ENCODE results near the gene ASAP2.

The ASAP2 gene

DNA sequence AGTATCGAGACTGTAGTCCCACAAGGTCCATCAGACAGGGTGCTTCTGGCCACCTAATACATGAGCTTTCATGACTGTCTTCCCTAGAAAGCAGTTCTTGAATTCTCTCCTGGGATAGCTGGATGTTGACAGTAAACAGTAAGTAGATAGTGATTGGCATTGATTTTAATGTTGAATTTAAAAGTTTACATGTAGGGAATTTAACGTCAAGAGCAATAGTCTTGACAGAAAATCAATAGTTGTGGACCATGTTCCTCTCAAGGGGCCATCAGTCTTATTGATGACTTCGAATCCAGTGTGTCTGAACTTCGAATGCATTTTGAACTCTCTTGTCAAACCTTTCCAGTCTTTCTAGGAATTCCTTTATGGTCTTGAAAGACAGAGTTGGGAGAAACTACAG lies 152.9 kb downstream of the ASAP2 start:
- DNase-seq, result no peak

DNA sequence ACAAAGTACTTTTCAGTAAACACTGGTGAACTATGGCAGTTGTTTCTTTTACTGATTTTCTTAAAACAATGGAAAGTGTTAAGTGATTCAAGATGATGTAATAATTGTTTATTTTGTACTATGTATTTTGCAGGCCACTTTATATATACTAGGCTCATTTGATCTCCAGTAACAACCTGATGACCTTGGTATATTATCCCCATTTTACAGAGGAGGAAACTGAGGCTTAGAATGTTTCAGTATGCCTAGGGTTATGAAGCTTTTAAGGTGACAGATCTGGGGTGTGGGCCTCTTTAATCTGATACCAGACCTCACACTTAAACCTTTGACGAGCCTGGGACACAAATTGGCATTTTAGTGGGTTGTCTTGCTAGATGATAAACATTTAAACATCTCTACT lies 153.5 kb downstream of the ASAP2 start:
- no peak for DNase-seq

DNA sequence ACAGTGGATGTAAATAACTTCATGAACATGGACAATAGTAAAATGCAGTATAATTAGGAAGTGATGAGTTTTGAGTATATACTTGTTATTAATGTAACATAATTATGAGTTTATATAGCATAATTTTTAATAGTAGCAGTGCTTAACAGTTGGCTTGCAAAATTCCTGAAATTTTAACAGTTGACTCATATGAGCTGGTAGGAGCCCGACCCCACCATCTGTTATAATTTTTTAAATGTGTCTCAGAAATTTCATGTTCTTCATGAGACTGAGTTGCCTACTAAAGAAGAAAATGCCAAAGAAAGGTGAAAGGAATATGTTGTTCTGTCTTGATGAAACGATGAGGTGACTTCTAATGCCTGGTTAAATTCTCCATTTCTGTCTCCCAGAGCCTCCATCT lies 154.1 kb downstream of the ASAP2 start:
- no peak for DNase-seq

DNA sequence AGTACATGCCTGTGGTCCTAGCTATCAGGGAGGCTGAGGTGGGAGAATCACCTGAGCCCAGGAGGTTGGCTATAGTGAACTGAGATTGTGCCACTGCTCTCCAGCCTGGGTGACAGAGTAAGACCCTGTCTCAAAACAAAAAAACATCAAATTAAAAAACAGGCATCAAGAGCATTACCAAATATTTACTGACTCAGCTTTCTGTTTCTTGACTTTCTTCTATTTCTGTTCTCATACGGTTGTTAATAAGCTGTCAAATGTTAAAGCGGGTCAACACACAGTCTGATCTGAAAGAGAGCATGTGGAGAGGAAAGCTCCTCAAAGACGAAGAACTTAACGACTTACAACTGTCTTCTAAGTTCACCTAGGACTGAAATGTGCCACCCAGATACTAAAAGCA lies 157.8 kb downstream of the ASAP2 start:
- no peak for DNase-seq

DNA sequence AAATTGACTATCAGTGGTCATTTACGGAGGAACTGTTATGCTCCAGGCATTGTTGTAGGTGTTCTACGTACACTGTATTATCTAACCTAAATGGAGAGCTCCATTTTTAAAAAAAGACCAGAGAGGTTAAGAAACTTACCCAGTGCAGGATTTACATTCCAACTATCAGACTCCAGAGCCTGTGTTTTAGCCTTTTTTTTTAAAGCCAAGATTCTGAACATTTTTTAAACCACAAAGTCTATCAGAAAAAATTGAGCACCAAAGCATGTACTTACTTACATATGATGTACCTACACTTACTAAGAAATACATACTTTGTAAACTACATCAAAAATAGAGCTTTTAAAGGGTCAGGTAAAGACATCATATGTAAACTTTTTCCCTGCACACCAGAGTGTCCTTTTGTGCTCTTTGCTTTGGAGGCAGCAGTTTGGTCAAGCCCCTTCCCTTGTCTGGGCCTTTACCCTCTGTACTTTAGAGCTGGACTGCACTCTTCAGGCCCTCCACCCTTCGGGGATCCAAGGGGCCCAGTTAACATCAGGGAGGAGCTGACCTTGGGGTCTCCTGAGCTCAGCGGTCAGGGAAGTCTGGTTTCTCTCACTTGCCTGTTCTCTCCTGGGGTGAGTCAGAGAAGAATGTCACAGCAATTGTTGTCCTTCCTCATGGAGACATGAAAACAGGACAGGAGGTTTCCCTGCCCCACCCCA lies 158.3 kb downstream of the ASAP2 start:
- DNase-seq, result no peak

DNA sequence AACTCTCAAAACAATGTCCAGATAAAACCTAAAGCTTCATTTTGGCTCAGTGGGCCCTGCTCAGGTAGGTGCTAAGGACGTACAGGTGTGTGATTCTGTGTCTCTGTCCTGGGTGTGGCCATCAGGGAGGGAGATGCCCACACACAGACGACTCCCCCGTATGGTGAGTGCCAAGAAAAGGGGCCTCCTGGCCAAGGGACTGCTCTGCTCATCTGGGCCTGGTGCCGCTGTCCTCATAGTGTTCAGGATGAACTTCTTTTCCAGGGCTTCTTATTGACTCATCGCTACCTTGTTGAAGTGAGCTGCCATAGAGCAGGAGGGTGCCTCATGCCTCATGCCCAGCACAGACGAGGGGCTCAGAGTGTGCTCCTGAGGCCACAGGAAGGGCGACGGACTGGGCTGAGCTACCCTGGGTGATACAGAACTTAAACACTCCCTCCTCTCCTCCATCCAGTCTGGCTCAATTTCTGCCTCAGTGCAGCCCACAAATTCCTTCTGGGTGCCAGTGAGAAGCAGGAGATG lies 158.9 kb downstream of the ASAP2 start:
- no peak for DNase-seq

DNA sequence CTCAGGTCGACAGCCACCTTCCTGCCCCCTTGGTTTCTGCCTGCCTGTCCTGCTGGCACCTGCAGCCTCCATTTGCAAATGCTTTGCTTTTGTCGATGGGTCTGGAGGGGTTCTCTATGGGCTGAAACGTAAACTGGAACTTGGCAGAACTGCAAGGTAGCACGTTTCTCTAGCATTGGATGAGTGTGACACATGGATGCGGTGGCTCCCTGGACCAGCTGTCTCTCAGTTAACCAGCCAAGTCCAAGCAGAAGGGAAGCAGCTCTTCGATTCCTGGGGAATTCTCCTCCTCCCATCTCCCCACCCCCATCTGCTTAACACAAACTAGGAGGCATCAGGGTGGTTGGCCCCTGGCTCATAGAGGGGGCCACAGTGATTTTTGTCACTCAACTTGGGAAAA lies 159.4 kb downstream of the ASAP2 start:
- DNase-seq, result no peak

DNA sequence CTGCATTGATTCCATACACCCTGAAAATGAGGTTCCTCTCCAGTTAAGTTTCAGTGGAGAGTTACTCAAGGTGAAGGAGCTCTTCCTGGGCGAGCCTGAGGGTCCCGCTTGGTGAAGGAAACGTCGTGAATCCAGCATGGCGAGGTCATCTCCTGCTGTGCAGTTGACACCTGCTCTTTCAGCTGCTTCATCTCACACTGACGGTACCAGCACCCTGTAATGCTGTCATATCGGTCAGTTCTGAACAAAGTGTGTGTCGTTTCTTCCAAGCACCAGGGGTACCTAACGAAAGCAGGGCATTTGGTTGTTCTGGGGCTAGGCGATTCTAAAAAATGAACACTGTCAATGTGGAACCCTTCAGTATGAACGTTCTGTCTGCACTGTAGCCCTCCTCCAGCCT lies 164.1 kb downstream of the ASAP2 start:
- no peak for DNase-seq

DNA sequence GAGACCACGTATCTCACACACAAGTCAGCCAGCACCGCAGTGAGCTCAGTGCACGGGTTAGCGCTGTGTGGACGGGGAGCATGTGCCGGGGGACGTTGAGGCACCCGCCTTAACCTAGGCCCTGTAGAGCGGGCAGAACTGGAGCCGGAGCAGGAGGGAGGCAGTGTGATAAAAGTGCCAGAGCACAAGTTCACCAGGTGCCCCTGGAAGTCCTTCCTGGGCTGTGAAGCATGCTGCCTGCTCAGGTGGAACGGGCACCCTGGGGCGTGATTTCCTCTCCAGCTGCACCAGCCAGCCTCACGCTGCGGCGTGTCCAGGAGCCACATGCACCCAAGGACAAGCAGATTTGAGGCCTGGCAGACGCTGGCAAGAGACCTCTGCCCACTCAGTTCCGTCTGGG lies 166.4 kb downstream of the ASAP2 start:
- no peak for DNase-seq

DNA sequence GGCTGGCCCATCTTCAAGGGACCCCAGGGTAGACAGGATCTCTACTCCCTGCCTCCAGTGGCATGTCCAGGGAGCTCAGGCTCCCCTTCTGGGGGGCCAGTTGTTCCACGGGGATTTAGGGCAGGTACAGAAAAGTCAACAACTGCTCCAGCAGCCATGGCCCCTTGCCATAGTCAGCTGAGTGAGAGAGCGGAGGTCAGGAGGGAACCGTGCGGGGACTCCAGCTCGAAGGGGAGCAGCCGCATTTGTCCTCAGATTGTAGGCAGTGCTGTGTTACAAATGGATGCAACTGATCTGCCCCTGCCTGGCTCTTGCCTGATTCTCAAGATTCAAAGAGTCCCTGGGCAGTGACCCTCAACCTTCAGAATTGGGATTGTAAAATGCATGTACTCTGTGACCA lies 166.9 kb downstream of the ASAP2 start:
- DNase-seq, result no peak

DNA sequence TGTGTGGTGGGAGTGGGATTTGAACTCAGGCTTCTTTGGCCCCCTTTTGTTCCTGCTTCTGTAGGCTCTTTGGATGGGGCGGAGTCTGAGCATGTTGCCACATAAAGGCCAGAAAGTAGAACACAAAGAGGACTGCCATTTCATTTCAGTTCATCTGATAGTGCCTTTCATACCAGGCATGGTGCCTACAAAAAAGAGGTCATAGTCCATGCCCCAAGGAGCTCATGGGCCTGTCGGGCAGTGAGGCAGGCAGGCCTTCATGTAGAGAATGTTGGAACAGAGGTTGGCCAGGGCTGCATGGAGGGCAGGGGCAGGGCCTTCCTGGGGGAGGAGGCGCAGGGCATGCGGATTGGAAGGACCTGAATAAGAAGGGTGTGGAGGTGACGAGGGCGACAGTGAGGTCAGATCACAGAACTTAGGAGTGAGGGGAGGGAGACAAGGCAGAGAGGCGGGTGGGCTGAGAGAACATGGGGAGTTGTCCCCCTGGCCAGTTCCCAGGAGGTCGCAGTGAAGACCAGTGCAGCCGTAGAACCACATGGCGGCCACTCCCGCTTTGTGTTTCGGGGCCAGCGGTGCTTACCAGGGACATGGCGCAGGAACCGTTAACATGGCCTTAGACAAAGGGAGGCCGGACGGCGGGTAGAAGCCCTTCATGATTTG lies 167.6 kb downstream of the ASAP2 start:
- no peak for DNase-seq

DNA sequence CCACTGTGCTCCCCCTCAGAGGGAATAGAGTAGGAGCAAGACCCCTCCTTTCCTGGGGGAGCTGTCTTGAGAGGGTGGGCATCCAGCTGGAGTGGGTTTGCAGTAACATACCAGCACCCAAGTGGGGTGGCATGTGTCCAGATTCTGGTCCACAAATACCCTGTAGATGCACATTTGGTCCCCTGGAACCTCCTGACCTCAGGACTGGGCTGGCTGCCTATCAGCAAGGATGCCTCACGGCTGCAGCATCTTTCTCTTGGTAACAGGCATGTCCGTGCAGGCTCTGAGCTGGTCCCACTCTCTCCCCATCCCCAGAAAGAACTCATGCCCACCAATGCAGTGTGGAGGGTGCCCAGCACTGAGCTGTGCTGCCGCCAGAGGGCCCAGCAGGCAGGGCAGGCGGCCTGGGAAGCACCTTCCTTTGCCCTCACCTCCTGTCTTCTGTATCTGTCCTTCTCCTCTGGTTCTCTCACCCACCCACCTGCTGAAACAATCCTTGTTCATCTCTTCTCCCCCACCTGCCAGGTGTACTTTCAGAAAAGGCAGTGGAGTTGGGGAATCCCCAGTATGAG lies 169.3 kb downstream of the ASAP2 start:
- DNase-seq, result no peak

DNA sequence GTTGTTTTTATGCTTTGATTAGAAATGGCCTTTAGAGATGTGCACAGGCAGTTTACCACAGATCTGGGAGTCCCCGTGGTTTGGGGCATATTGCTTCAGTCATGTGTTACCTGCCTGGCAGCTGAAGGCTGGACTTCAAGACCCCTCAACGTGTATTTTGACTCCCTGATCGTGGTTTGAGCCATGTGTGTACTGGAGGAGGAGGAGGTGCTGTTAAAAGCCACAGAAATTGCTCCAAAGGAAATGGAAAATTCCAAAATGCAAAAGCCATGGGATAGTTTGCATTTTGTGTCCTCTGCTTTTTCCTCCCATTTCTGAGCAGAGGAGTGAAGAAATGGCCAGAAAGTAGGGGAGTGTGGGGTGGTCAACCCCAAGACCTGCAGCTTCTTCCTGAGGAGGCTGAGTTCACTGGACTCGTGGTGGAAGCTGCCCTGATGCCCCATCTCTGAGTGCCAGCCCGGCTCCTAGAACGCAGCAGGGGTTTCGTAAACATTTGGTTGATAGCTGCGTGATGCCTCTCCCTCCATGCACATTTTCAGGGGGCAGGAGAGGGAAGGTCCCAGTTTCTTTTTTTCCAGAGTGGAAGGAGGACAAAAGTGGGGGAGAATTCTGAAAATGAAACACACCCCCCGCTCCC lies 171.0 kb downstream of the ASAP2 start:
- no peak for DNase-seq

DNA sequence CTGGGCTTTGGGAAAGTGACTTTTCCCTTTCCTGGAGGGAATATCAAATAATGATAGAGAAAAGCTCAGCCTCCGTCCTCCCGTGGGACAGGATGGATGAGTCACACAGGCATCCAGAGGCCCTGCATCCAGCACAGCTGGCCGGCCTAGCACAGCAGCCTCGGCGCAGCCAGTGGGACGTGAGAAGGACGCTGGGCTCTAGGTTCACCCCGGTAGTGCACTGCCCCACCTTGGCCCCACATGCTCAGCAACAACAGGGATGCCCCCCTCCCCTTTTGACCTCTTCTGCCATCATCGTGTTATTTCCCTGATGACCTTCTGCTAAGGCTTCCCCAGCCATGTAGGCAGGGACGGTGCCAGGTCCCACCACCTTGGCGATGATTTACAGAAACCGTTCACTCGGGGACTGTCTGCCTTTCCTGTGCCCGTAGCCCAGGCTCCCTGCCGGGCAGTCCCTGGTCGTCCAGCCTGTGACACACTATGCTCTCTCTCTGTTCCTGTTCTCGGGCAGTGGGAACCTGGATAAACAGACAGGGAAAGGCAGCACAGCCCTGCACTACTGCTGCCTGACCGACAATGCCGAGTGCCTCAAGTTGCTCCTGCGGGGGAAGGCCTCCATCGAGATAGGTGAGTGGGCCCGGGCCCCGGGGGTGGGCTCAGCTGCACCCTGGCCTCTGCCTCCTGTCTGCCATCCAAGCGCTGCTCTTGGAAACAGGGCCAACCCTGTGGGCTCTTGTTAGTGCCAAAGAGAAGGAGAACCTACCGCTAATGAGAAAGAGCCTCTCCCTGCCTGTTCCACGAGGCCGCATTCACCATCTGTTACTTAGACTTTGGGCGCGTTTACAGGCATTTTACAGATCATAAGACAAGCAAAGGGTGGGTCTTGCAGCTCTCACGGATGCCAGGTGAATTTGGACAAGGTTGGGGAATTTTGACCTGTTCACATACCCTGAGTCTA lies 172.1 kb downstream of the ASAP2 start:
- peak; percentile 82 for DNase-seq

DNA sequence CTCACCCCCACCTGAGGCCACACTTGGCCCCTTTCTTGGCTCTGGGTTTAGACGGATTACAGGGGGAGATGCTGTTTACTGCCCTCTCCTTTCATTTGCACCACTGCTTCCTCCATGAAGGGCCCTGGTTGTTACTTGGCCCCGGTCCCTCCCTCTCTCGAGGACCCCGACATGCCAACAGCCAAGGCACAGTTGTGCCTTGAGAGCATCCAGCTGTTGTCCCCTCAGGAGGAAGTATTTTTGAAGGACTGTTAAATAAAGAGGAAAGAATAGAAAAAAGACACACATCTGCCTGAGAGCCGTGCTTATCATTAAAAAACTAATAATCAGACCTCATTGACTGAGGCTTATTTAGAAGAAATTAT lies 172.8 kb downstream of the ASAP2 start:
- no peak for DNase-seq

DNA sequence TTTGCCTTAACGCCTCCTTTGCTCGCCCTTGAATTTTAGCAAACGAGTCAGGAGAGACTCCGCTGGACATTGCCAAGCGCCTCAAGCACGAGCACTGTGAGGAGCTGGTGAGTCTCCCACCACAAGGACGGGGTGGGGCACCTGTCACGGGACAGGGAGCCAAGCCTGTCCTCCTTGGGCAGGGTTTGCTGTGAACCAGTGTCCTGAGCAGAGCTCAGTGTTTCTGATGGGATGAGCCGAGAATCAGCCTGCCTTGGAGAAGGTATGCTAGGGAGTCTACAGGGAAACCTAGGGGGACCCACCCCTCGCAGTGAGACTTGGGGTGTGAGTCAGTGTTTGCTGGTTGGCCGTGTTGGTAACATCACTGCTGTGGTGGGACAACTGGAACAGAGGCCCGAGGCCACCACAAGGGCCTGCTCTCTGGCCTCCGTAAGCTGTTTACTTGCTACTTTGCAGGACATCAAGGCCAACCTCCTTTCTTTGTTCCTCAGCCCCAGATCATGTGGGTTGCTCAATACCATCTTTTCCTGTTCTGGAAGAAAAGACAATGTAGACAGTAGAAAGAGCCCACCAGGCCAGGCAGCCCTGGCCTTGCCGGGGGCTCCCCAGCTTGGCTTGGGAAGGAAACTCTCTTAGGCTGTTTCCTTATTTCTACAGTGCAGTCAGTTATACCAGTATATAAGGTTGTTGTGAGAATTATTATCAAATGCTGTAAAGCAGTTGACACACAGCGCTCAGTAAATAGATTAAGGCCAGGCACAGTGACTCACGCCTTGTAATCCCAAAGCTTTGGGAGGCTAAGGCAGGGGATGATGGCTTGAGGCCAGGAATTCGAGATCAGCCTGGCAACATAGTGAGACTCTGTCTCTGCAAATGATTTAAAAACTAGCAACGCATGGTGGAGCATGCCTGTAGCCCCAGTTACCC lies 174.4 kb downstream of the ASAP2 start:
- DNase-seq, result no peak

DNA sequence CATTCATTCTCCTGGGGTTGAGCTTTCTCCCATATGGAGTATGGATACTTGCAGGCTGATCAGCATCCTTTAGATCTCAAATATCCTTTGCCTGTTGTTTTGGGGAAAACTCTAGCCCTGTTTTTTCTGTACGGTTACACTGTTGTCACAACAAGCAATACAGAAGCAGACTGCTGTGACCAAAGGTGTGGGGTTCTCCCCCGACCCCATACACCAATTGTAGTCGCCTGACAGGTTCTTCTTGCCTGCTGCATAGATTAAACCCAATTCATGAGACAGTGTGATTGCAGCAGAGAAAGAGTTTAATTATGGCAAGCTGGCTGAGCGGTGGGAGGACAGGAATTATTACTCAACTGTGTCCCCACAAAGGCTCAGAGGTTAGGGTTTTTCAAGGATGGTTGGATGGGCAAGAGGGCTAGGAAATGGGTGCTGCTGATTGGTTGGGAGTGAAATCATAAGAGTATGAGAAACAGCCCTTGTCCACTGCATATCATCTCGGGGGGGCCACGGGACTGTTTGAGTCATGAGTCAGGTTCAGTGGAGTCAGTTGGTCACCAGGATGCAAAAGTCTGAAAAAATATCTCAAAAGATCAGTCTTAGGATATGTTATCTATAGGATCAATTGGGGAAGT lies 176.1 kb downstream of the ASAP2 start:
- no peak for DNase-seq

DNA sequence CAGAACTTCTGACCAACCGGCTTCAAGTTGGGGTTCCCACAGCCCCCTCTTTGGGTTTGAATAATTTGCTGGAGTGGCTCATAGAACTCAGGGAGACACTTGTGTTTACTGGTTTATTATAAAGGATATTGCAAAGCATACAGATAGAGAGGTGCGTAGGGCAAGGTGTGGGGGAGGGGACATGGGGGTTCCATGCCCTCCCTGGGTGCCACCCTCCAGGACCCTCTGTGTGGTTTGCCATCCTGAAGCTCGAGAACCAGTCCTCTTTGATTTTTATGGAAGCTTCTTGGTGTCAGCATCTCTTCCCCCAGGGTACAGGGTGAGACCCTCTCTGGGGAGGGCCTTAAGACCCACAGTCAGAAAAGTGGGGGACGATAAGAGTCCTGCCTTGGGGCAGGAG lies 177.9 kb downstream of the ASAP2 start:
- no peak for DNase-seq

DNA sequence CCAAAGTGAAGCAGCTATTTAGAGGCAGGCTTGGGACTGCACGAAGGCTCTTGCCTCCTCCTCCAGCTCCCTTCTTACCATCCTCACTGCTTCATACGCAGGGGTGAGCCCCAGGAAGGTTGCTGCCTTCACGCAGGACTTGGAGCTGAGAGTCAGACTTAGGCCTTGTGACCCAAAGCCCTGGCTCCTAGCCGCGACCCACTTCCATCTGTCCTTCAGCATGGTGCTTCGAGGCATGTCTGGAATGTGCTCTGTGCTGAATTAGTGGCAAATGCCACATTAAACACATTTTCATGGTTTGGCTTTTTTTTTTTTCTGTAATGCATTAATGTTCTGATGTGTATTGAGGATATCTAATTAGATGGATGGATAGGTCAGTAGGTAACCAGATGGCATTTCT lies 179.2 kb downstream of the ASAP2 start:
- DNase-seq, result no peak

DNA sequence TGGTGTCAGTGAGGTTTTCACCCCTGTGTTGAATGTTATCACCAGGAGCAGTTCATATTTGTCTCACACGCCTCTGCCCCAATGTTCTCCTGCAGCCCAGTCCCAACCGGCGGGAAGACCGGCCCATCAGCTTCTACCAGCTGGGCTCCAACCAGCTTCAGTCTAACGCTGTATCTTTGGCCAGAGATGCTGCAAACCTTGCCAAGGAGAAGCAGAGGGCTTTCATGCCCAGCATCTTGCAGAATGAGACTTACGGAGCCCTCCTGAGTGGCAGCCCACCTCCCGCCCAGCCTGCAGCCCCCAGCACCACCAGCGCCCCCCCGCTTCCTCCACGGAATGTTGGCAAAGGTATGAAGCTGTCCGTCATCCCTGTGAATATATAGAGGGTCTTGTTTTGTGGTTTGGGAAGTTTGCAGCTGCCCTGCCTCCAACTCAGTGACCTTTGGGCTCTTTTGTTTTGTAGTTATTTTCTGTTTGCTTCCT lies 181.6 kb downstream of the ASAP2 start:
- DNase-seq, result no peak

All from NCI-H2171 (cell line).